Activated naive CD4-positive, alpha-beta T cell (primary cell): ENCODE measurements around the gene FPR2.
"Not testable (repeated sequence)": the region's sequence is repeated elsewhere in the genome, so short reads cannot be mapped to it uniquely, and the experiment has no call there.

Experiments
- DNase-seq, 4 experiments: peaks; one replicate each; lab custom pipeline; 2025; lab: John Stamatoyannopoulos, UW

Gene FPR2

DNA sequence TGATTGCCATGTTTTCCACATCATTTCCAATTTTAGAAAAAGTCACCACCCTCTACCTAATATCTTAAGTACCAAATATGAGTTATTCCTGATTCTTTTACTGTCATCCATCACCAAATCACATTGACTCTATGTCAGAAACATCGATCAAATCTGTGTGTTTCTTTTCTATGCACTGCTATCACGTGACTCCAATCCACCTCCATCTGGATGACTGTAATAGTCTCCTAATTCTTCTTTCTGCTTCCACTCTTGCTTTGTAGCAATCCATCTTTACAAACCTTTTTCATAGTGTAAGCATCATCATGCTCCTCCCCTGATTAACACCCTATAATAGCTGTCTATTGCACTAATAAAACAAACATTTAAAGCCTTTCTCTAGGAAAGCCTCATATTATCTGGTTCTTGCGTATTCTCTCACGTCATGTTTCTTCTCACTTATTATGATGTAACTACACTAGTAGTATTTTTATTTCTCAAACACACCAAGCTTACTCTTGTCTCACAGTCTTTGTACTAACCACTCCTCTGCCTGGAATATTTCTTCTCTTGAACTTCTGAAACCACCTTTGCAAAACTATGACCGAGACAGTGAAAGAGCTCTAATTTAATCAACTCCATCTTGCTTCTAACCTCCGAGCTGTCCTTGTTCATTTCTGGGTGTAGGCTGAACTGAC lies 23.3 kb downstream of the FPR2 start:
- DNase-seq, result no peak

DNA sequence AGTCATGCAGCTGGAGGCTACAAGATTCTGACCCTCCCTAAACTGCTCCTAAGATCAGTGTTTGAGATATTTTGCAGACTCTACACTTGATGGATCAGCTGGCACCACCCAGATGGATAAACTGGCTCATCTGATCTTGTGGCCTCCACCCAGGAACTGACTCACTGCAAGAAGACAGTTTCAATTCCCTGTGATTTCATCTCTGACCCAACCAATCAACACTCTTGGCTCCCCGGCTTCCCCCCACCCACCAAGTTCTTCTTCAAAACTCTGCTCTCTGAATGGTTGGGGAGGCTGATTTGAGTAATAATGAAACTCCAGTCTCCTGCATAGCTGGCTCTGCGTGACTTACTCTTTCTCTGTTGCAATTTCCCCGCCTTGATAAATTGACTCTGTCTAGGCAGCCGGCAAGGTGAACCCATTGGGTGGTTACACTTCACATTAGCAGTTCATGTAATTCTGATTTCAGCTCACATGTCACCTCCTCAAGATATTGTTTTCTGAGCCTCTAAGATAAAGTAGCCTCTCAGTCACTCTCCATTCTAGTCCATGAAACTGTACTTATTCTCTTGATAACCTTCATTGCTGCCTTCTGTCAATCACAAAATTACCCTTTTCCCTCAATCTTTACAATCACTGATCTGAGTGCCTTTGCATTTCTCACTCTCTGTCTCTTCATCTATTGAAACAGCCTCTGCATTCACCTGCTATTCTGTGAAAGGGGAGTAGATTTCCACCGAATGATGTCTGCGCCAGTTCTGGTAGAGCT lies 24.1 kb downstream of the FPR2 start:
- DNase-seq, result no peak

GRCh38 chr19:51786646-51787494 lies 25.9 kb downstream of the FPR2 start:
- no peak for DNase-seq

DNA sequence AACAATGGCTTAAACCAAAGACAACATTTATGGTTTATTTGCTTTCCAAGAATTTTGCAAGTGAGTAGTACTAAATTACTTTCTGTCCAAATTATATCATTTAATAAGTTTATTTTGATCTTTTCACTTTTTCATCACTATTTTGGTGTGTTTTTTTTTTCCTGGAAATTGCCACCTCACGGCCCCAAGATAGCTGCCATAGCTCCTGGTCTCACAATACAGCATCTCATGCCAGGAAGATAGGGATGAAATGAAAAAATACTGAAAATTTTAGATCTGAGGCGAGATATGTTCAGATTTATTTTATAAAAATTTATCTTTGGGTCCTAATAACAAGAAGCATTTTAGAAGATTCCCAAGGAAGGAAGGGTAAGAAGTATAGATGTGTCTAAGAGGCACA lies 27.0 kb downstream of the FPR2 start:
- DNase-seq, result no peak

- DNase-seq, result no peak
These were observed 28.2 kb downstream of the FPR2 start for GRCh38 chr19:51789061-51789795.

DNA sequence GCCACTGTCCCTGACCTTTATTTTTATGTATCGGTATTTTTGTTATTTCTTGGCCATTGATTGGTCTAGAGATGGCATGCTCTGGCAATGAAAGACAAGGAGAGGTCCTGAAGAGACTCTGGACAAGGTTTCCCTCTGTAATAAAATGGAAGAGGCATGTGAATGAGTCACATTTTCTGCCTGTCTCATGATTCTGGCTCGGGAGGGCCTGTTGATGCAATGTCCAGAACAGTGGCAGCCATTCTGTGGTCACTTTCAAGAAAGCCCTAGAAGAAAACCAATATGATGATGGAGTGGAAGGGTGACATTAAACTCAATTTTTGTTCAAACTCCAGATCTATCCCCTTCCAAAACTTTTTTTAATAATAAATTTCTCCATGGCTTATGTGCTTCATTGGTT lies 32.0 kb downstream of the FPR2 start:
- DNase-seq, result no peak

DNA sequence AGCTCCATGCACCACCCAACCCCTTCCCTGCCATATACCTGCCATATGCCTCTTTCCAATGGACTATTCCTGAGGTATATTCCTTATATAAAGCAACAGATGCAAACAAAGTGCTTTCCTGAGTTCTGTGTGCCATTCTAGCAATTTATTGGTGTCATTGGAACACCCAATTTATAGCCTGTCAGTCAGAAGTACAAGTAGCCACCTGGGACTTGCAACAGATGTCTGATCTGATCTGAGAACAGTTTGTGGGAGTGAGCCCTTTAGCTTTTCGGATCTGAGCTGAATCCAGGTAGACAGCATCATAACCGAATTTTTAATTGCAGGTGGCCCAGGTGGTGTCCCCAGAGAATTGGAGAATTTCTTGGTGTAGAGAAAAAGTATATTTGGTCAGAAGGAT lies 33.0 kb downstream of the FPR2 start:
- no peak for DNase-seq

- DNase-seq, result no peak
These were observed 34.0 kb downstream of the FPR2 start, which contains the start of gene FPR3 for GRCh38 chr19:51794885-51795490. Gene FPR3 (plus strand): TSS chr19:51795157. CDS start chr19:51823749, 28,592 bp downstream.

- no peak for DNase-seq
These were observed 35.3 kb downstream of the FPR2 start for GRCh38 chr19:51796195-51796679.

DNA sequence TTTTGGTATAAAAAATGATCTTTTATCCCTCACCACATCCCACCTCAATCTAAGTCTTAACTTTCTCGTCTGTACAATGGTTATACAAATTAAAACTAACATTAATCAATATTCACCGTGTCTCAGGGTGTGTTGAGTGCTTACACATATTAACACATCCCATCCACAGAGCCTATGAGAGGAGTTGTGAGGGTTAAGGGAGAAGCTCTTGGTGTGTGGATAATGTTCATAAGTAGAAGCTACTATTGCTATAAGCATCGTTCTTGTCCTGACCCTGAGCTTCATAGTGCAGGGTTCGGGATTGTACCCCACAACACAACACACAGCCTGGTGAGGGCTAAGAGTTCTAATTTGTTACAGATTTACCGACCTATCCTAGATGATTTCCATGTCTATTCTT lies 36.5 kb downstream of the FPR2 start:
- DNase-seq, result no peak

DNA sequence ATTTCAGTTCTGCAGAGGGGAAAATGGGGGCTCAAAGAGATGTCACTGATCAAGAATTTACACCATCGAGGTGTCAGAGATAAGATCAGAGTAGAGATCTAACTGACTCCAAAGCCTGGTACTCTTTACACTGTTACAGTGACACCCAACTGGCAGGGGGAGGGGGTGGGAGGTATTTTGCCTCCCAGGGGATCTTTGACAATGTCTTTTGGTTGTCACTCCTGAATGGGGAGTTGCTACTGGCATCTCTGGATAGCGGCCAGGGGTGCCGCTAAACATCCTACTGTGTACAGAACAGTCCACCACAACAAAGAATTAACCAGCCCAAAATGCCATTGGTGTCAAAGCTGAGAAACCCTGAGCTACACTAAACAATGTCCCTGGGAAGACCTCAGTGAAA lies 37.1 kb downstream of the FPR2 start:
- DNase-seq, result no peak

GRCh38 chr19:51799034-51799773 lies 38.2 kb downstream of the FPR2 start:
- no peak for DNase-seq

DNA sequence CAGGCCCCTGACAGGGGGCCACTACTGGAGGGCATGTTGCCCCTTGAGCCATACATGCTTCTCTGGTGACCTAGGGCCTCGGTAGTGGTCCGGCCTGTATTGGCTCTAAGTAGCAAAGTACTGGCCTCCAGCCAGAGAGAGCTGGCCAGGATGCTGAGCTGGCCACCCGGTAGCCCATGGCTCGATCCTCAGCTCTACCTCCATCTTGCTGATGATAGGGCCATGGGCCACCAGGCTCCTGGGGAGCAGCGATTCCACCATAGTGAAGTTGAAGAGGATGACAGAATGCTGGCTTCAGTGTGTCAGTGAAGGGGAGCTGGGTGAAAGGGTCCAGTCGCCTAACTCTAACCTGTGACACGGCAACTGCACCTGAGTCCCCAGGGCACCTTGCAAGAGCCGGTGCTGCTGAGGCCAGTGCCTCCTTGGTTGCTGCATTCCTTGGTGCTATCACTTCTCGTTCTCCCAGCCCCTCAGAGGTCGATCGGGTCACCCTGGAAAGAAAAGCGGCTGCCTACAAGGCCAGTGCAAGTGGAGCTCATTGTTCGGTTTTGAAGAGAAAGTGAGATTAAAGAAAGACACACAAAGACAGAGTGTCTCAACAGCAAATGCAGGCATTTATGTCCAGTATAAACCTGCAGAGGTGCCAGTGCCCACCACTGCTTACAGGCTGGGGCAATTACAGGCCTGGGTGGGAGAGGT lies 38.9 kb downstream of the FPR2 start:
- DNase-seq, result no peak

- no peak for DNase-seq
These were observed 39.7 kb downstream of the FPR2 start for GRCh38 chr19:51800473-51801244.

DNA sequence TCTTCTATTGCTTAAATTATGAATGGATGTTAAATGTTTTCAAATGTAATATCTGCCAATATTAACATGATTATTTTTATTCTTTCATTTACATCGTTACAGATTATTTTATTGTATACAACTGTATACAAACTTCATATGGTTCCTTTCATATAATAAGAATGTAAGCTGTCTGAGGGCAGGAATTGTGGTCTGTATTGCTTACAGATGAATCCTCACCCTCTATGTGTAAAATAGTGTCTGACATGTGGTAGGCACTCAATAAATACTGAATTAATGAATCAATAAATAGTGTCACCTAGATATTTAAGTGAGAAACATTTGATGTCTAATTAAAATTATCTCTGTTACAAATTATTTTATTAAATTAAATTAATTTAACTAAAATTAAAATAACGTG lies 41.8 kb downstream of the FPR2 start:
- DNase-seq, result no peak

DNA sequence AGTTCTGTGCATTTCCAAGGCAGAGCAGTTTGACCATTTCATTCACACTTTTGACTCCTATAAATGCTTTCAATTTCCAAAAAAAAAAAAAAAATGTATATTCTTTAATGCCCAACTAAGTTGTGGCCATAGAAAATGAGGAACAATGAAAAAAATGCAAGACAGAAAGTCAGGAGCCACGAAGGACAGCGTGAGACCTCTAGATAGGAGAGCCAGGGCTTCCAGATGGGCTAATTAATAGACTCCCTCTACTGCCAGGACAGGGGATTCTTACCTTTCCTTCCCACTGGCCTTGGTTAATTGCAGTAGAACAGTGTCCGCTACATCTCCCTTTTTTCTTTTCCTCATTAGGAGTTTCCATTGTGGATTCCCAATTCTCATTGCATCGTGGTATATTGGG lies 42.5 kb downstream of the FPR2 start:
- DNase-seq, result no peak

DNA sequence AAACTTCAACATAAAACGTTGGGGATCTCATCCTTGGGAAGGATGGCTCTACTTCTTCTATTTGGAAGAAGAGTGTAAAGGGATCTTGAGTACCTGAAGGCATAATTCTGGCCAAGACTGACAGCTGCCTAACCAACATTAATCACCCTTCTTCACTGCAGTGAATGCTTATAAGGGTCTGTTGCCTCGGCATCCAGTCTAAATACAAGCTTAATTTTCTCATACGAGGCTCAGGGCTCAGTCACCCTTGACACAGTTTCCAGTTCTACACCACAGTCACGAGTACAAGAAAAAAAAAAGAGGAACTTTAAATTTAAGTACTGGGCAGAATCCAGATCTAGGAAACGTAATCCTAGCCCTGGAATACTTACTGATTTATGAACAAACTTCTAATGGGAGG lies 43.0 kb downstream of the FPR2 start:
- no peak for DNase-seq

DNA sequence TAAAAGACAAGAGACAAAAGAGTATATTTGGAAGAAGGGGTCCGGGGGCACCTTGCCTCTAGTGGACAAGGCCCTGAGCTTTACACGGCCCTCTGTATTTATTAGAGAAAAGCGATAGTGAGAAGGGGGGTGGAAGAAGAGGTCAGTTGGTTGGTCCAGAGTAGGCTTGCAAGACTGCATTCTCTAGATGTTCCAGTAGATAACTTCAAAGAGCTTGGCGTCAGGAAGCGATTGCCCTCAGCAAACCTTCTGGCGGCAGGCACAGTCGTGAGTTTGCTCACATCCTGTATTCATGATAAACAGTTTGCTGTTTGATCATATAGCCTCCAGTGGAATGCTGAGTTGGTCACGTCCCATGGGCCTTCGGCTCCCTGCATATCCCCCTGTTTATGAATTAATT lies 43.8 kb downstream of the FPR2 start:
- DNase-seq, result not testable (repeated sequence)

DNA sequence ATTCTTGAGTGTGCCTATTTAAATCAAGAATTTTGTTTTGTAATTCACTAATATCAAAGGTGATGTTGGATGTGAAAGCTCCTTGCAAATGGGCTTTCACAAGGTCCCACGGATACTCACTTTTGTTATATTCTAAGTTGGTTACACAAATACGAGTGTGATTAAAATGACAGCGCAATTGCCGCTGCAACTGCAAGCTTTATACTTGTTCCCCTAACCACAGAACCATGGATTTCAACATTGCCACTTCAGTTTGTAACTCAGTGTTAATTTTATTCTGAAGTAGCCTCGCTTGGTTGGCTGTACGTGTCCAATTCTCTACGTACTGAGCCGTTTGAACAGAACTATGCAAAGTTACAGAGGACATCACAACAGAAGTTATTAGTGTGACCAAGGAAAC lies 44.4 kb downstream of the FPR2 start:
- DNase-seq, result not testable (repeated sequence)
